Loucy (cell line): ENCODE results near the gene FAM193B.

Experiments
- EZH2phosphoT487 ChIP-seq: fragments of 200-600 bp; IDR thresholded peaks from 2 replicates; pipeline ENCODE4 v1.6.1; 2018; ENCODE audit warnings: antibody characterized with exemption, mild to moderate bottlenecking, moderate library complexity, borderline replicate concordance
- TF ChIP-seq, protein P1 (sequence below): fragments of 200-600 bp; sonication (generic); conservative IDR thresholded peaks from 2 replicates; pipeline ENCODE4 v1.5.1; 2014; ENCODE audit warnings: mild to moderate bottlenecking, antibody characterized with exemption, low read length

DNA sequence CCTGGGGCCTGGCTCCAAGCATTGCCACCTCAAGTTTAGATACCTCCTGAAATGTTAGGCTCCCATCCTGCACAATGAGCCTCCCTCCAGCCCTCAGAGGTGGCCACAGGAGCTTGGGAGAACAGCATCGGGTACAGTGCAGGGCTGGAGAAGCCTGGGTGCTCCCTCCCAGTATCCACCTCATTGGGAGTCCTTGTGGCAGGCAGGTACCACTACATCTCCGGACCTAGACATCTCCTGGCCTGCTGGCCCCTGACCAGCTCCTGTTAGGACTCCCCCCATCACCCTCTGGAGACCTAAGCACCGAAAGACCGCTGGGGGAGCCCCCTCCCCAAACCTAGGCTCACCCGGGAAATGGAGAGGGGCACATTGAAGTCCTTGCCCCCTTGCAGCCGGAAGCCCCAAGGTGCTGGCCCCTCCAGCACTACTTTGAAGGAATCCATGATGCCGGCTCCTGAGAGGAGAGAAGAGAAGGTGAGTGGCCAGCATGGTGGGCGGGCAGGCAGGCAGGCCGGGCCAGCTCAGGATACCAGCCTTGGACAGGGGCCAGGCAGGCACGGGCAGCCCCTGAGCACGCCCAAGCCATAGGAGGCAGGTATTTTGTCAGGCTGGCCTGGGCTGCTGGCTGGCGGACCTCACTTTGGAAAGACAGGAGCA lies 58.2 kb downstream of the FAM193B start:
- TF ChIP-seq, protein P1, sequence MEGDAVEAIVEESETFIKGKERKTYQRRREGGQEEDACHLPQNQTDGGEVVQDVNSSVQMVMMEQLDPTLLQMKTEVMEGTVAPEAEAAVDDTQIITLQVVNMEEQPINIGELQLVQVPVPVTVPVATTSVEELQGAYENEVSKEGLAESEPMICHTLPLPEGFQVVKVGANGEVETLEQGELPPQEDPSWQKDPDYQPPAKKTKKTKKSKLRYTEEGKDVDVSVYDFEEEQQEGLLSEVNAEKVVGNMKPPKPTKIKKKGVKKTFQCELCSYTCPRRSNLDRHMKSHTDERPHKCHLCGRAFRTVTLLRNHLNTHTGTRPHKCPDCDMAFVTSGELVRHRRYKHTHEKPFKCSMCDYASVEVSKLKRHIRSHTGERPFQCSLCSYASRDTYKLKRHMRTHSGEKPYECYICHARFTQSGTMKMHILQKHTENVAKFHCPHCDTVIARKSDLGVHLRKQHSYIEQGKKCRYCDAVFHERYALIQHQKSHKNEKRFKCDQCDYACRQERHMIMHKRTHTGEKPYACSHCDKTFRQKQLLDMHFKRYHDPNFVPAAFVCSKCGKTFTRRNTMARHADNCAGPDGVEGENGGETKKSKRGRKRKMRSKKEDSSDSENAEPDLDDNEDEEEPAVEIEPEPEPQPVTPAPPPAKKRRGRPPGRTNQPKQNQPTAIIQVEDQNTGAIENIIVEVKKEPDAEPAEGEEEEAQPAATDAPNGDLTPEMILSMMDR, result 0 out of 2 replicates have a peak, but pooled peaks have one; percentile 10
- TF ChIP-seq EZH2phosphoT487, result no peak
